ENCODE data around the gene TNFSF12.

Gene TNFSF12, protein sequence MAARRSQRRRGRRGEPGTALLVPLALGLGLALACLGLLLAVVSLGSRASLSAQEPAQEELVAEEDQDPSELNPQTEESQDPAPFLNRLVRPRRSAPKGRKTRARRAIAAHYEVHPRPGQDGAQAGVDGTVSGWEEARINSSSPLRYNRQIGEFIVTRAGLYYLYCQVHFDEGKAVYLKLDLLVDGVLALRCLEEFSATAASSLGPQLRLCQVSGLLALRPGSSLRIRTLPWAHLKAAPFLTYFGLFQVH

DNA sequence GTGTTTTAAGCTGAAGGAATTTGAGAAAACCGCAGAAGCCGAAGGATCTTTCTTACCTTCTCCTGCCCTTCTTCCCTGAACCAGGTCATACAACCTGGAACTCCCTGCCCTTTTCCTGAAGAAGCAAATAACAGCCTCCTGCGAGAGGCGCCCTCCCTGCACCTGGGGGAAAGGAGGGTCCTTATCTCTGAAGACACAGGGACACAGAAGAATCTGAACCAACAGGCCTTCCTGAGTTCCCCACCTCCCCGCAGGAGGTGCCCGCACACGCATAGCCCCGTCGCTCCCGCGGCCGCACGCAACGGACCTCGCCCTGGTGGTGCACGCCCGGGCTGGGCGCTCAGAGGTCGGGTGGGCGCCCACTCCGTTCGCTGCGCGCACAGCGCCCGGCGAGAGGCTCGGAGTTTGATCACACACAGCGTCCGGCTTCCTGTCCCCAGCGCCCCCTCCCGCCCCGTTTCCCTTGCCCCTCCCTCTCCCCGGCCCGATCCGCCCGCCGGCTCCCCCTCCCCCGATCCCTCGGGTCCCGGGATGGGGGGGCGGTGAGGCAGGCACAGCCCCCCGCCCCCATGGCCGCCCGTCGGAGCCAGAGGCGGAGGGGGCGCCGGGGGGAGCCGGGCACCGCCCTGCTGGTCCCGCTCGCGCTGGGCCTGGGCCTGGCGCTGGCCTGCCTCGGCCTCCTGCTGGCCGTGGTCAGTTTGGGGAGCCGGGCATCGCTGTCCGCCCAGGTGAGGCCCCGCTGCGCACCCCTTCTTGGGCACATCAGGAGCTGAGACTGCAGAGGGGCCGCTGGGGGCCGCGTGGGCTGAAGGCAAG, at the start of gene TNFSF12:
TSS of gene TNFSF12 (plus strand) at position 474 of the 816 bp plus-strand sequence. CDS start at position 570, 96 bp downstream.
- DNase-seq (ENCODE audit: low spot score): no peak

GRCh38 chr17:7499161-7499560, 49.7 kb upstream of the TNFSF12 start:
- no peak for DNase-seq (ENCODE audit: low spot score)

DNA sequence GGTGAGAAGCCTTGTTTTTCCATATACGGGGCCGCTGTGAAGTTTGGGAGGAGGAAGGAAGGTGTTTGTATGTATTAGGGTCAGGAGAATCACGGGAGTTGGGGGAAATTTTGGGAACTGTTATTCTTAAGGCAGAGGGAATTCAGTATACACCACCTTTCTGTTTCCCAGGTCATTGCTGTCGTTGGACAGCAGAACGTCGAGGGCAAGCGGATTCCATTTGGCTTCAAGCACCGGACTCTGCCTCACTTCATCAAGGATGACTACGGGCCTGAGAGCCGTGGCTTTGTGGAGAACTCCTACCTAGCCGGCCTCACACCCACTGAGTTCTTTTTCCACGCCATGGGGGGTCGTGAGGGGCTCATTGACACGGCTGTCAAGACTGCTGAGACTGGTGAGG, 47.1 kb upstream of the TNFSF12 start:
- no peak for DNase-seq (ENCODE audit: low spot score)

- no peak for DNase-seq (ENCODE audit: low spot score)
Observed at GRCh38 chr17:7502171-7502847, 46.5 kb upstream of the TNFSF12 start.

DNA sequence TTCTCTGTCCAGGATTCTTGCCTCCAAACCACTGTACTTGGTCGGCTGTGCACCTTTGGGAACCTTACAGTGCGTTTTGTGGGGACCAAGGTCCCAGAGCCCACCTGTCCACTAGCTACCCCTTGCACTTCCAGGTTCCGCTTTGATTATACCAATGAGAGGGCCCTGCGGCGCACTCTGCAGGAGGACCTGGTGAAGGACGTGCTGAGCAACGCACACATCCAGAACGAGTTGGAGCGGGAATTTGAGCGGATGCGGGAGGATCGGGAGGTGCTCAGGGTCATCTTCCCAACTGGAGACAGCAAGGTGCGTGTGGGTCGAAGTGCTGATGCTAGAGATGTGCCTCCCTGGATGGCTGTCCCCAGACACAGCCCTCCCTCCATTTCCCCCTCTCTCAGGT, 45.9 kb upstream of the TNFSF12 start:
- DNase-seq (ENCODE audit: low spot score): peak; percentile 50

GRCh38 chr17:7503521-7503920, 45.3 kb upstream of the TNFSF12 start:
- DNase-seq (ENCODE audit: low spot score): no peak

DNA sequence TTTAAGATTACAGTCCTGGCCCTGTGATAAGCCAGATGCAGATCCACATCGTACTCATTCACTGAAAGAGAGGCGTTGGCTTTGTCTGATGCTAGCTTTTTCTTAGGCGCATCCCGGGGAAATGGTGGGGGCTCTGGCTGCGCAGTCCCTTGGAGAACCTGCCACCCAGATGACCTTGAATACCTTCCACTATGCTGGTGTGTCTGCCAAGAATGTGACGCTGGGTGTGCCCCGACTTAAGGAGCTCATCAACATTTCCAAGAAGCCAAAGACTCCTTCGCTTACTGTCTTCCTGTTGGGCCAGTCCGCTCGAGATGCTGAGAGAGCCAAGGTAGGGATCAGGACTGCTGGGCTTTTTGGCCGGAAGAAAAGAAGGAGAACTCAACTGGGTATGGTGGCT, 40.7 kb upstream of the TNFSF12 start:
- no peak for DNase-seq (ENCODE audit: low spot score)

DNA sequence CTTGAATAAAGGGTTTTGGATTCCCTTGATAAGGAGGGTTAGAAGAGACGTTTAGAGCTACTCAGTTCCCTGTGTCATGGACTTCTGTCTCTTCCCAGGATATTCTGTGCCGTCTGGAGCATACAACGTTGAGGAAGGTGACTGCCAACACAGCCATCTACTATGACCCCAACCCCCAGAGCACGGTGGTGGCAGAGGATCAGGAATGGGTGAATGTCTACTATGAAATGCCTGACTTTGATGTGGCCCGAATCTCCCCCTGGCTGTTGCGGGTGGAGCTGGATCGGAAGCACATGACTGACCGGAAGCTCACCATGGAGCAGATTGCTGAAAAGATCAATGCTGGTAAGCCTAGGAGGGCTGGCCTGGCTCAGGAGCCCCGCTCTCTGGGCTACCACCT, 40.0 kb upstream of the TNFSF12 start:
- DNase-seq (ENCODE audit: low spot score): no peak

GRCh38 chr17:7509937-7510336, 38.9 kb upstream of the TNFSF12 start:
- DNase-seq (ENCODE audit: low spot score): no peak

DNA sequence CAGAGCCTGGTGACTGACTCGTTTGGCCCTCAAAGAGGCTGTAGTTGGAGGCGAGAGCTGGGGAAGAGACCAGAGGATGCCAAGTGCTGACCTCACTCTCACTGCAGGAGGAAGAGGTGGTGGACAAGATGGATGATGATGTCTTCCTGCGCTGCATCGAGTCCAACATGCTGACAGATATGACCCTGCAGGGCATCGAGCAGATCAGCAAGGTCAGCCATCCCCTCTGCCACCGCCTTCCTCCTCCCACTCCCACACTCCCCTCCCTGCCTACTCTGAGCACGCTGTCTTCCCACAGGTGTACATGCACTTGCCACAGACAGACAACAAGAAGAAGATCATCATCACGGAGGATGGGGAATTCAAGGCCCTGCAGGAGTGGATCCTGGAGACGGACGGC, 37.8 kb upstream of the TNFSF12 start:
- DNase-seq (ENCODE audit: low spot score): no peak

GRCh38 chr17:7512105-7512504, 36.8 kb upstream of the TNFSF12 start:
- DNase-seq (ENCODE audit: low spot score): no peak

DNA sequence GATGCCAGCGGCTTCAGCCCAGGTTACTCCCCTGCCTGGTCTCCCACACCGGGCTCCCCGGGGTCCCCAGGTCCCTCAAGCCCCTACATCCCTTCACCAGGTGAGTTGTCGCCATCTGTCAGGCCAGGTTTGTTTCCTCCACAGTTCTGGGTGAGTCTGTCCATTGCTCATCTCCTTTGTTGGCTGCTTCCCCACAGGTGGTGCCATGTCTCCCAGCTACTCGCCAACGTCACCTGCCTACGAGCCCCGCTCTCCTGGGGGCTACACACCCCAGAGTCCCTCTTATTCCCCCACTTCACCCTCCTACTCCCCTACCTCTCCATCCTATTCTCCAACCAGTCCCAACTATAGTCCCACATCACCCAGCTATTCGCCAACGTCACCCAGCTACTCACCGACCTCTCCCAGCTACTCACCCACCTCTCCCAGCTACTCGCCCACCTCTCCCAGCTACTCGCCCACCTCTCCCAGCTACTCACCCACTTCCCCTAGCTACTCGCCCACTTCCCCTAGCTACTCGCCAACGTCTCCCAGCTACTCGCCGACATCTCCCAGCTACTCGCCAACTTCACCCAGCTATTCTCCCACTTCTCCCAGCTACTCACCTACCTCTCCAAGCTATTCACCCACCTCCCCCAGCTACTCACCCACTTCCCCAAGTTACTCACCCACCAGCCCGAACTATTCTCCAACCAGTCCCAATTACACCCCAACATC, 35.9 kb upstream of the TNFSF12 start:
- no peak for DNase-seq (ENCODE audit: low spot score)

GRCh38 chr17:7513850-7514419, 34.9 kb upstream of the TNFSF12 start:
- no peak for DNase-seq (ENCODE audit: low spot score)

- DNase-seq (ENCODE audit: low spot score): no peak
Observed at GRCh38 chr17:7515911-7516610, 32.8 kb upstream of the TNFSF12 start.

DNA sequence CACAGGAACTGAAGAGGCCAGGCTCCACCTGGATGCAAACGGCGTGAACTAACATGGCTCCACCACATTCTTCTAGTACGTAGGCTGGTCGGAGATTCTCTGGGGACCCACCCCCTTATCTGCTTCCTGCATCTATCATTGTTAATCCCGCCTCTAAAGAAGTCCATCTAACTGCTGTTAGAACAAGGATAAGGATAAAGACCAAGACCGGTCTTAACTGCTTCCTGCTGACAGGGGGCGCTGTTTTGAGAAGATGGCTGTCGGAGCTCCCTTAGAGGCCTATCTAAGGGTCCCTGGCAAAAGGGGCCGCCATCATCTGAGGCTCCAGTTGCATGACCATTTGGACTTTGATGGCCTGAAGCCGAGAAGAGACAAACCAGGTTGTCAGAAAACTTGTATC, 25.8 kb upstream of the TNFSF12 start:
- no peak for DNase-seq (ENCODE audit: low spot score)

GRCh38 chr17:7528842-7529241, 20.0 kb upstream of the TNFSF12 start:
- no peak for DNase-seq (ENCODE audit: low spot score)

- no peak for DNase-seq (ENCODE audit: low spot score)
Observed at GRCh38 chr17:7530023-7530900, 18.6 kb upstream of the TNFSF12 start.

- no peak for DNase-seq (ENCODE audit: low spot score)
Observed at GRCh38 chr17:7538050-7538449, 10.8 kb upstream of the TNFSF12 start.

GRCh38 chr17:7538891-7539545, 9.8 kb upstream of the TNFSF12 start:
- DNase-seq (ENCODE audit: low spot score): no peak

DNA sequence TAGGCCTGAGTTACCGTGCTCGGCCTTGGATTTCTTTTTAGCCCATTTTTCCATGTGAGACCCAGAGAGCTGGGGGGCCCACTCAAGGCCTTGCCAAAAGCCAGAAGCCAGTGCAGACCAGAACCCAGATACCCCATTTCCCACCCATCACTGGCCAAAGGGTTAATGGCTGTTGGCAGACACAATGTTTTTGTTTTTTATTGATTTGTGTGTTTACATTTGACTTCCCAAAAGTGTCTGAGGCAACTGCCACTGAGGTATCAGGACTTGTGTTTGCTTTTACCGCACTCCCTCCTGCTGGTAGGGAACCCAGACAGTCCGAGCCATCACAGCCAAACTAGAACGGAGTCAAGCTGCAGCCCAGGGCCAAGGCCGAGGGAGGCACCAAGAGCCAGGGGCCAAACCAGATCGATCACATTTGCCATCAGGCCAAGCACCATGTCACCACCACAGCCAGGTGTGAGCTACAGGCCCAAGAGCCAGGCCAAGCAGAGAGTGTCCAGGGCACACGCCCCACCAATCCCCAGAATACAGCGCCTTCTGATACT, 7.7 kb upstream of the TNFSF12 start:
- DNase-seq (ENCODE audit: low spot score): no peak

Data from D341Med (cell line).